Coronary artery (tissue), 2 donors: ENCODE results near the gene DCLK2.

Experiments used
- DNase-seq: peaks from one replicate; pipeline ENCODE4 v3.0.0-alpha.2; 2017; ENCODE audit warnings: low spot score
- H3K27ac ChIP-seq, 2 donors: fragments of 200-600 bp; sonication (generic); one replicate each; pipeline ENCODE4 v1.5.1; 2016 to 2019
- H3K4me3 ChIP-seq: fragments of 200-600 bp; sonication (generic); 2 replicates; pipeline ENCODE4 v1.5.1; 2016; ENCODE audit warnings: mild to moderate bottlenecking, moderate library complexity
- TF ChIP-seq, protein P1 (sequence below): fragments of 200-600 bp; sonication (generic); IDR thresholded peaks from one replicate; pipeline ENCODE4 v1.5.1; 2019; ENCODE audit warnings: antibody characterized with exemption

DCLK2 gene

DNA sequence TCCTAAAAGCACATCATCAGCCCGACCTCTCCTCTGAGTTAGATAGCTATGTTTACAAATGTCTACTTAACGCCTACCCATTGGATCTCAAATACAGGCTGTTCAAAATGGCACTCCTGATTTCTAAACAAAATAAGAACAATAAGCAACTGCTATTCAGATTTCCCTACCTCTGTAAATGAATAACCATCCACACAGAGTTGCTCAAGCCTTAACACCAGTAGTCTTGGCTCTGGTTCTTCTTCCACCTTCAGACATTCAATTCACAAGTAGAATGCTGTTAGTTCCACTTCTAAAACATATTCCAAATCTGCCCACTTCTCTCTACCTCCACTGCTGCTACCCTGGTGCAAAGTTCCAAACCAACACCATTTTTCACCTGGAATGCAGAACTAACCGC is 27.1 kb upstream of the DCLK2 start:
- Histone ChIP-seq H3K4me3 (no peak overlapping the region), H3K27ac (no peak overlapping the region)
- no peak for DNase-seq
- TF ChIP-seq, protein P1, sequence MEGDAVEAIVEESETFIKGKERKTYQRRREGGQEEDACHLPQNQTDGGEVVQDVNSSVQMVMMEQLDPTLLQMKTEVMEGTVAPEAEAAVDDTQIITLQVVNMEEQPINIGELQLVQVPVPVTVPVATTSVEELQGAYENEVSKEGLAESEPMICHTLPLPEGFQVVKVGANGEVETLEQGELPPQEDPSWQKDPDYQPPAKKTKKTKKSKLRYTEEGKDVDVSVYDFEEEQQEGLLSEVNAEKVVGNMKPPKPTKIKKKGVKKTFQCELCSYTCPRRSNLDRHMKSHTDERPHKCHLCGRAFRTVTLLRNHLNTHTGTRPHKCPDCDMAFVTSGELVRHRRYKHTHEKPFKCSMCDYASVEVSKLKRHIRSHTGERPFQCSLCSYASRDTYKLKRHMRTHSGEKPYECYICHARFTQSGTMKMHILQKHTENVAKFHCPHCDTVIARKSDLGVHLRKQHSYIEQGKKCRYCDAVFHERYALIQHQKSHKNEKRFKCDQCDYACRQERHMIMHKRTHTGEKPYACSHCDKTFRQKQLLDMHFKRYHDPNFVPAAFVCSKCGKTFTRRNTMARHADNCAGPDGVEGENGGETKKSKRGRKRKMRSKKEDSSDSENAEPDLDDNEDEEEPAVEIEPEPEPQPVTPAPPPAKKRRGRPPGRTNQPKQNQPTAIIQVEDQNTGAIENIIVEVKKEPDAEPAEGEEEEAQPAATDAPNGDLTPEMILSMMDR, result no peak

DNA sequence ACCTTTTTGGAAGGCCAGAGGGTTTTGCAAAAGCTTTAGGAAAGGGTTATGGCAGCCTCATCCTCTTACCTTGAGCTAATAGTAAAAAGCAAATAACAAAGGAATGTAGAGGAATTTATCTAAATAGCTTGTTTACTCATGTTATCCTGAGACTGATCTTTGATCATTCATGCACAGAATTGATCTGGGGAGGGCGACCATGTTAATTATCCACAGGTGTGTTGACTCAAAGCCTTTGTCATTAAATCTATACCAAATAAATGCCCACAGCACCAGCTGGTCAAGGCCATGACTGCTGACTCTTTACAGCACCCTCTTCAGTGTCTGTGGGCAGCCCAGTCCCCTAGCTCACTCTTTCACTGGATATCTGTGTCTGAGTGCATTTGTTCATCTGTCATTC is 22.8 kb upstream of the DCLK2 start:
- TF ChIP-seq, protein P1, result no peak
- no peak for DNase-seq
- H3K27ac ChIP-seq, result no peak overlapping the region
- H3K4me3 ChIP-seq, result no peak overlapping the region

DNA sequence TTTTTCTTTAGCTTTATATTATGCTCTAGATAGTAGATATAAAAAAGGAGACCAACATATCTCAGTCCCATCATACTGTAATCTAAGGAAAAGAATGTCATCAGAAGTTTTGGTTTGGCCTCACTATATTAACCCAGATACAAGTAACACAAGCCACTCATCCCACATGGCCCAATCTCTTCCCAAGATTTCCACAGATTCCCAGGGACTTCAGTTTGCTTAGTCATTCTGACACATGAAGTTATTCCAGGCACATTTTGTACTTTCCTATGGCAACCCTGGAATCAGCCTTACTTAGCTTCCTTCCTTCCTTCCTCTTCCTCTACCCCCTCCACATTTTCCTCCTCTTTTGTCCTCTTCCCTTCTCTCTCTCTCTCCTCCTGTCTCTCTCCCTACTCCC is 21.7 kb upstream of the DCLK2 start:
- DNase-seq, result no peak
- H3K27ac ChIP-seq, result no peak overlapping the region
- TF ChIP-seq, protein P1, result no peak
- no peak overlapping the region for H3K4me3 ChIP-seq

DNA sequence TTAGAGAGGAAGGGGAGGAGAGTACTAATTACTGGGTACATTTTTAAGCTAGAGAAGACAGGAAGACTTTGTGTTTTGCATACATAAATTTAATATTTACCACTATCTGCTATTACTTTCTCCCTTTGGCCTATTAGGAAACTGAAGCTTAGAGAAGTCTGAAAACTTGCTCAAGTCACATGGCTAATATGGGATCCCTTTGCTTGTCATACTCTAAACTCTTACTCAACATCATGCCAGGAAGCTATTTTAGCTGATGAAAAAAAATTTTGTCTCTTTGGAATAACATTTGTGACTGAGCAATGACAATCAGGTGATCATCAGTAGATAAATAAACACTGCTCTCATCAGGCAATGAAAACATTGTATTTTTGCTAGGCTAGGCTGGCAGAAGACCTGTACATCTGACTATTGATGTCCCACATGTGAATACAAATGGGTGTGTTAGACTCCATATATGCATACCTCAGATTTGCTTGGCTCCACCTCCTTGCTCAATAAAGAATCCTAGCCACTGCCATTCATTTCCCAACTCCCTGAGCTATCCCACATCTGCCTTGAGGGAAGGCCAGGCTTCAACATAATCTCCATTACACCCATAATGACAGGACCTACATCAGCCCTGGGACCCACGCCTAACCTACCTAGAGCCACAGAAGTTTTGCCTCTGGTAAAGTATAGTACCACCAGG is 17.0 kb upstream of the DCLK2 start:
- TF ChIP-seq, protein P1, result no peak
- no peak for DNase-seq
- Histone ChIP-seq H3K4me3 (no peak overlapping the region), H3K27ac (no peak overlapping the region)

DNA sequence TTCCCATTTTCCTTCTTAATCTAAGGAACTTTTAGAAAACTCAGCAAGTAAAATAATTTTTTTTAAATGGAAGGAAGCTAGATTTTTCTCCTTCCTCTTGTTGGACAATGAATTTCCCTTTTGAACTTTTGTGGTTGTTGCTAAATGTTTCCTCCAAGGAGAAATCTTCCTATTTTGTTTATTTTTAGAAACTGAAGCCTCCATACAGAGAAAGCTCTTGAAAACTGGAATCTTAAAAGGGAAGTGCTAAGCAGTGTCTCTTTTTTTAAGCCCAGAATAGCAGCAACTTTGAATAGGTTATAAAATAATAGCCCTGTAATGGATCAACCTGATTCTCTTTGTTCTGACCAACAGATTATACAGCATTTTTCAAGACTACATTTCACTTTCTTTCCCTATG is 15.1 kb upstream of the DCLK2 start:
- no peak for DNase-seq
- Histone ChIP-seq H3K27ac (no peak overlapping the region), H3K4me3 (no peak overlapping the region)
- TF ChIP-seq, protein P1, result no peak

DNA sequence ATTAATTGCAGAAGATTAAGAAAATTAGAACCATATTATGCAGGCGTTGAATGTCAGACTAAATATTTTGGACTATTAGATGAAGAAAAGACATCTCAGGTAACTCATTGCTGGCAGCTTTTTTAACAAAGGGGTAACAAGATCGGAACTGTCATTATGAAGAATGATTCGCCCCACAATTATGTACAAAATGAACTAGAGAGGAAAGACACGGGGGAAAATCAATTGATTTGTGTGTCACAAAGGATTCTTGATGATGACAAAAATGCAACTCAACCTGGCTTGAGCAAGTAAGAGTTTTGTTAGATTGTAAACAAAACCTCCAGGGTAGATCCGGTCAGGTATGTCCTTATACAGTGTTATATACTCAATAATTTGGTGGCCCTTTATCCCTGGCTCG is 12.5 kb upstream of the DCLK2 start:
- no peak for DNase-seq
- TF ChIP-seq, protein P1, result no peak
- Histone ChIP-seq H3K27ac (no peak overlapping the region), H3K4me3 (no peak overlapping the region)

DNA sequence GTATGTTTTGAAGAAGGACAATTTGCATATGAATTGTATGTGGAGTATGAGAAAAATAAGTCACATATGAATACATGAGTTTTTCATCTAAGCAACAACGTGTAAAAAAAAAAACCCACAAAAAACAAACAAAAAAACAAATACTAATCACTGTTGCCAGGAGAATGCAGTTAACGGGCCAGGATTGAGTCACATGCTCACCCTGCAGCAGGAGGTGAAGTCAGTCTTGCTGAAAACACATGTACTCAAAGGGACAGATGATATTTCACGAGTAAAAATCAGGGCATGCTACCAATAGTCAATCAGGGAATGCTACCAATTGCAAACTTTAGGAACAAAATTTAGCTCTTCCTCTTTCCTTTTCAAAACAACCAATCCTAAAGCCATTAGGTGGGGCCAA is 10.4 kb upstream of the DCLK2 start:
- DNase-seq, result no peak

More for the DNA sequence above, 10.4 kb upstream of the DCLK2 start:
- H3K27ac ChIP-seq, result no peak overlapping the region
- H3K4me3 ChIP-seq, result no peak overlapping the region
- TF ChIP-seq, protein P1, result no peak
